Right atrium auricular region (tissue), 2 donors: ENCODE data around the gene LAMA2. TPM values are rescaled to one million over a fixed set of nuclear protein-coding genes. Genes with fewer than 3 reads are reported as not detected.

ENCODE experiments used
- DNase-seq: peaks from one replicate; pipeline ENCODE4 v3.0.0-alpha.2; 2019; ENCODE audit warnings: low spot score
- H3K27ac ChIP-seq, 2 donors: fragments of 200-600 bp; sonication (generic); 1 replicate in 1 of 2; 2 replicates in 1 of 2; pipeline ENCODE4 v1.5.1; 2016 to 2019
- H3K27me3 ChIP-seq, 2 donors: fragments of 200-600 bp; sonication (generic); one replicate each; pipeline versions ENCODE4 v1.5.1 to v1.6.0; 2017 to 2019
- H3K36me3 ChIP-seq: fragments of 200-600 bp; sonication (generic); one replicate; pipeline ENCODE4 v1.5.1; 2016
- H3K4me1 ChIP-seq, 2 donors: fragments of 200-600 bp; sonication (generic); one replicate each; pipeline versions ENCODE4 v1.5.1 to v1.6.0; 2017 to 2019
- H3K4me3 ChIP-seq, 2 donors: fragments of 200-600 bp; sonication (generic); 1 replicate in 1 of 2; 2 replicates in 1 of 2; pipeline ENCODE4 v1.5.1; 2017 to 2019; ENCODE audit warnings: mild to moderate bottlenecking in 1 of 2, moderate library complexity in 1 of 2
- H3K9me3 ChIP-seq, 2 donors: fragments of 200-600 bp; sonication (generic); one replicate each; pipeline ENCODE4 v1.5.1; 2019
- total RNA-seq, 2 donors: library from RNA; depleted of rRNA; stranded (reverse); fragments of >200 nt; gene quantifications; one replicate each; pipeline ENCODE4 v1.1.0, GENCODE V29; 2016
- TF ChIP-seq, protein P1 (sequence below), 2 donors: fragments of 200-600 bp; sonication (generic); IDR thresholded peaks; one replicate each; pipeline ENCODE4 v1.5.1; 2019; ENCODE audit warnings: antibody characterized with exemption in 2 of 2

LAMA2 gene
- total RNA-seq, 2 donors from 2014 or later: 150 to 166 TPM

DNA sequence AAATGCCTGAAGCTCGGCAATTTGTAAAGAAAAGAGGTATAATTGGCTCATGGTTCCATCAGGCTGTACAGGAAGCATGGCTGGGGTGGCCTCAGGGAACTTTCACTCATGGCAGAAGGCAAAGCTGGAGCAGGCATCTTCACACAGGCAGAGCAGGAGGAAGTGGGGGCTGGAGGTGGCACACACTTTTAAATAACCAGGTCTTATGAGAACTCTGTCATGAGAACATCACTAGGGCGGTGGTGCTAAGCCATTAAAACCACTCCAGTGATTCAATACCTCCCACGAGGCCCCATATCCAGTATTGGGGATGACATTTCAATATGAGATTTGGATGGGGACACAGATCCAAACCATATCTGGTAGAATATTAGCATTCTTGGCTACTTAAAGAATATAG lies 481.8 kb downstream of the LAMA2 start:
- H3K36me3 ChIP-seq: peaks cover 34% of the 10 kb centered on the region
- H3K4me3 ChIP-seq: no peak overlapping the region
- TF ChIP-seq, protein P1, sequence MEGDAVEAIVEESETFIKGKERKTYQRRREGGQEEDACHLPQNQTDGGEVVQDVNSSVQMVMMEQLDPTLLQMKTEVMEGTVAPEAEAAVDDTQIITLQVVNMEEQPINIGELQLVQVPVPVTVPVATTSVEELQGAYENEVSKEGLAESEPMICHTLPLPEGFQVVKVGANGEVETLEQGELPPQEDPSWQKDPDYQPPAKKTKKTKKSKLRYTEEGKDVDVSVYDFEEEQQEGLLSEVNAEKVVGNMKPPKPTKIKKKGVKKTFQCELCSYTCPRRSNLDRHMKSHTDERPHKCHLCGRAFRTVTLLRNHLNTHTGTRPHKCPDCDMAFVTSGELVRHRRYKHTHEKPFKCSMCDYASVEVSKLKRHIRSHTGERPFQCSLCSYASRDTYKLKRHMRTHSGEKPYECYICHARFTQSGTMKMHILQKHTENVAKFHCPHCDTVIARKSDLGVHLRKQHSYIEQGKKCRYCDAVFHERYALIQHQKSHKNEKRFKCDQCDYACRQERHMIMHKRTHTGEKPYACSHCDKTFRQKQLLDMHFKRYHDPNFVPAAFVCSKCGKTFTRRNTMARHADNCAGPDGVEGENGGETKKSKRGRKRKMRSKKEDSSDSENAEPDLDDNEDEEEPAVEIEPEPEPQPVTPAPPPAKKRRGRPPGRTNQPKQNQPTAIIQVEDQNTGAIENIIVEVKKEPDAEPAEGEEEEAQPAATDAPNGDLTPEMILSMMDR (IDR thresholded peaks at IDR 0.05): no peak
- DNase-seq: no peak
- no peaks in the 10 kb centered on the region for H3K9me3 ChIP-seq
- H3K27me3 ChIP-seq: no peaks in the 10 kb centered on the region
- no peak overlapping the region for H3K27ac ChIP-seq
- peaks cover 0 to 12% of the 10 kb centered on the region in 2 donors for H3K4me1 ChIP-seq

DNA sequence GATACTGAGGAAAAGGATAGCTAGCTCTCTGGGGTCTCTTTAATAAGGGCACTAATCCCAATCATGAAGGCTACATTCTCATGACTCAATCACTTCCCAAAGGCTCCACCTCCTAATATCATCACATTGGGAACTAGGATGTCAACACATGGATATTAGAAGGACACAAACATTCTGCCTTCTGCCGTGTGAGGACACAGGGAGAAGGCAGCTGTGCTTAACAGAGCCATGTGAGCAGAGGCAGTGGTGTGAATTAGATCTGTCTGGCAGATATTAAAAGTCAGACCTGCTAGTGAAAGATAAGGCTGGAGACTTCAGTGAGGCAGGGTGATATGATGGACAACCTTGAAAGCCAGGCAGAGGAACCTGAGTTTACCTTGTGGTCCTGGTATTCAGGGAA lies 485.1 kb downstream of the LAMA2 start:
- peak overlapping the region; percentile 6 to 74 for H3K27ac ChIP-seq
- no peaks in the 10 kb centered on the region for H3K9me3 ChIP-seq
- no peaks in the 10 kb centered on the region for H3K27me3 ChIP-seq
- H3K4me1 ChIP-seq: peaks cover 0 to 18% of the 10 kb centered on the region in 2 donors
- H3K36me3 ChIP-seq: peaks cover 34% of the 10 kb centered on the region
- DNase-seq: no peak
- H3K4me3 ChIP-seq: no peak overlapping the region
- TF ChIP-seq, protein P1 (IDR thresholded peaks at IDR 0.05): no peak

DNA sequence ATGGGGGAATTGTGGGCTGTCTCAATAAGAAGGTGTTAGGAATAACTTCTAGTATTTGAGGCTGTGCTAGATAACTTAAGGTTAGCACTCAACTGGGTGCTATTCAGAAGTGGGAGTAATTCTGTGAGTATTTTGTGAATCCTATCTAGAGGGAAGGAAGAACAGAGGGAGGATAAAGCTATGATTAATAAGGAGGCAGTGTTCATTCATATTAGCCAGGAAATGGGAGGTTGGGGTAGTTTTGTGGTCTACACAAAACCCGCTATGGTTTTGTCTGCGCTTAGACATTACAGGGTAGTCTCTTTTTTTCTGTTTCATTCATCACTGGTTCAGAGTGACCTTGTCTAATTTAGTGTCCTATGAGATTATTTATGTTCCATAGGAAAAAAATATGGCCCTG lies 486.0 kb downstream of the LAMA2 start:
- TF ChIP-seq, protein P1 (IDR thresholded peaks at IDR 0.05): no peak
- no peaks in the 10 kb centered on the region for H3K27me3 ChIP-seq
- peaks cover 0 to 18% of the 10 kb centered on the region in 2 donors for H3K4me1 ChIP-seq
- H3K27ac ChIP-seq: peak overlapping the region; percentile 44 to 74
- peaks cover 34% of the 10 kb centered on the region for H3K36me3 ChIP-seq
- H3K9me3 ChIP-seq: no peaks in the 10 kb centered on the region
- no peak for DNase-seq
- H3K4me3 ChIP-seq: no peak overlapping the region

DNA sequence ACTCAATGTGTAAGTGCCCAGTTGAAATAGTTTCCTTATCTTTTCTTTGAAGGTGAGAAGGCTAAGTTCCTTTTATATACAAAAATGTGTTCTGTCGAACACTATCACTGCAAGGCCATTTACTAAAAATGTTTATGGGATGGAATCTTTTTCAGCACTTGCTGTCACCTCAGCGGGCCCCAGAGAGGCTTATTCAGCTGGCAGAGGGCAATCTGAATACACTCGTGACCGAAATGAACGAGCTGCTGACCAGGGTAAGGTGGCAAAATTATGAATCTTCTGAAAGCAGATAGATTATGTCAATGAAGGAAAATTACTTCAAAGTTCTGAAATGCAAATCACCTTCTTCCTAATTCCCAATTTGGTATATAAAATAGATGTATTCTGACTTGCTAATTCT lies 486.8 kb downstream of the LAMA2 start:
- Histone ChIP-seq H3K4me3 (no peak overlapping the region), H3K4me1 (peaks cover 0 to 18% of the 10 kb centered on the region in 2 donors), H3K9me3 (no peaks in the 10 kb centered on the region), H3K27ac (peak overlapping the region; percentile 44 to 74), H3K36me3 (peaks cover 33% of the 10 kb centered on the region), H3K27me3 (no peaks in the 10 kb centered on the region)
- no peak for DNase-seq
- TF ChIP-seq, protein P1 (IDR thresholded peaks at IDR 0.05): no peak

DNA sequence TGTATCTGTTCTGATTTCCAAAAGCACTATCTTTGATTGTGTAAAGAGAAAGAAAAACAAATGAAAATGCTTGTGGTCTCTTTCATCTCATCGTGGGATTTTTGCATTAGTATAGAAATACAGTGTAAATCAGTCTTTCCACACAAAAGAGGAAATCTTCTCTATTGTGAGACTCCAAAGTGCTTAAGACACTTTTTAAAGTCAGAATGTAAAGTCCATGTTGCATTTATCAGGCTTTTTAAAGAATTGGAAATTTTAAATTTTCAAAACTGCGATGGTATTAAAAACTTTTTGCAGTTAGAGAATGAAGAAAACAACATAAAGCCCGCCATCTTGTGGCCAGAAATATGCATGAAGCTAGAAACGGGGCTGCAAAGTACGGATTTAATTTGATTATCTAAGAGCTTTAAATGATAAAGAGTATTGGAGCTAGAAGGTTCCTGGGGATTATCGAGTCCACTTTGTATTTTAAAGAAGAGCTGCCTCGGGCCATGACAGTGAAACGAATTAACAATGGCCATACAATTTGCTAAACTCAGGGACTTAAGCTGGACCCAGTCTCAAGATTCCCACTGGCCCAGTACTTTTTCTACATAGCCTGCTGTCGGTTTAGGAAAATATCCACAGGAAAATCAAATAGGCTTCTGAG lies 487.5 kb downstream of the LAMA2 start:
- H3K9me3 ChIP-seq: no peaks in the 10 kb centered on the region
- H3K4me3 ChIP-seq: no peak overlapping the region
- peaks cover 33% of the 10 kb centered on the region for H3K36me3 ChIP-seq
- H3K27ac ChIP-seq: peak overlapping the region; percentile 44 to 74
- TF ChIP-seq, protein P1 (IDR thresholded peaks at IDR 0.05): peak; percentile 41 to 79
- DNase-seq: no peak
- no peaks in the 10 kb centered on the region for H3K27me3 ChIP-seq
- peaks cover 0 to 18% of the 10 kb centered on the region in 2 donors for H3K4me1 ChIP-seq

DNA sequence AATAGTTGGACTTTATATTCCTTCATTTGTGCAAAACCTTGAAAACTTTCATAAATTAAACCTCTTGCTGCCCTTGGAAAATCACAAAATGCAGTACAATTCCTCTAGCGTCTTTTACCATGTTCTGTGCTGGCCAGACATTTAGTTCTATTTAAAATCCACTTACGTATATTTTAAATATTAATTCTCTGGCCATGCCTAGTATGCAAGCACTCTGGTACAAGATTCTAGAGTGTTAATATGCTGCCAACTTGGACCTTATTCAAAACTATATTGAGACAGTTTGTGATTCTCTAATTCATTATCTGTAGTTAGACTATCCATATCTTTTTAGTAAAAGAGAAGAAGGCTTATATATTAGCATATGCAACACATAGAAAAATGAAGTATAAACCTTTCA lies 498.9 kb downstream of the LAMA2 start:
- no peak overlapping the region for H3K27ac ChIP-seq
- peaks cover 34% of the 10 kb centered on the region for H3K36me3 ChIP-seq

More for the DNA sequence above, 498.9 kb downstream of the LAMA2 start:
- H3K9me3 ChIP-seq: no peaks in the 10 kb centered on the region
- no peak for DNase-seq
- TF ChIP-seq, protein P1 (IDR thresholded peaks at IDR 0.05): no peak
- H3K4me1 ChIP-seq: no peaks in the 10 kb centered on the region
- H3K4me3 ChIP-seq: no peak overlapping the region
- H3K27me3 ChIP-seq: no peaks in the 10 kb centered on the region
